ENCODE results near the gene MTNR1B. TPM values are rescaled to one million over a fixed set of nuclear protein-coding genes. Genes with fewer than 3 reads are reported as not detected.
A peak's percentile ranks its signal among the peaks of the same experiment; 100 is the strongest.

MTNR1B gene
- total RNA-seq, 1 experiment from 2014 or later: not detected

GRCh38 chr11:92977401-92977800 is 8.0 kb downstream of the MTNR1B start:
- DNase-seq (ENCODE audit: low read depth): no peak

GRCh38 chr11:92978271-92979111 is 9.0 kb downstream of the MTNR1B start:
- DNase-seq (ENCODE audit: low read depth): peak; percentile 88

- peak; percentile 97 for DNase-seq (ENCODE audit: low read depth)
Observed at GRCh38 chr11:92979176-92979575, 9.7 kb downstream of the MTNR1B start.

GRCh38 chr11:92980312-92980711 is 10.9 kb downstream of the MTNR1B start:
- peak; percentile 64 for DNase-seq (ENCODE audit: low read depth)

- no peak for DNase-seq (ENCODE audit: low read depth)
Observed at GRCh38 chr11:92981508-92982043, 12.1 kb downstream of the MTNR1B start.

GRCh38 chr11:92986585-92986984 is 17.1 kb downstream of the MTNR1B start:
- no peak for DNase-seq (ENCODE audit: low read depth)

GRCh38 chr11:92993004-92993403 is 23.6 kb downstream of the MTNR1B start:
- DNase-seq (ENCODE audit: low read depth): no peak

GRCh38 chr11:93000511-93001476 is 31.3 kb downstream of the MTNR1B start:
- DNase-seq (ENCODE audit: low read depth): peak; percentile 83

- DNase-seq (ENCODE audit: low read depth): no peak
Observed at GRCh38 chr11:93001806-93002205, 32.4 kb downstream of the MTNR1B start.

- DNase-seq (ENCODE audit: low read depth): no peak
Observed at GRCh38 chr11:93002380-93002779, 32.9 kb downstream of the MTNR1B start.

- DNase-seq (ENCODE audit: low read depth): peak; percentile 60
Observed at GRCh38 chr11:93005239-93005638, 35.8 kb downstream of the MTNR1B start.

GRCh38 chr11:93013646-93014045 is 44.2 kb downstream of the MTNR1B start:
- DNase-seq (ENCODE audit: low read depth): no peak

GRCh38 chr11:93016595-93016994 is 47.1 kb downstream of the MTNR1B start:
- no peak for DNase-seq (ENCODE audit: low read depth)

- DNase-seq (ENCODE audit: low read depth): peak; percentile 44
Observed at GRCh38 chr11:93017821-93018690, 48.6 kb downstream of the MTNR1B start.

GRCh38 chr11:93020248-93021046 is 51.0 kb downstream of the MTNR1B start:
- DNase-seq (ENCODE audit: low read depth): peak; percentile 80

- DNase-seq (ENCODE audit: low read depth): peak; percentile 45
Observed at GRCh38 chr11:93024369-93024768, 54.9 kb downstream of the MTNR1B start.

GRCh38 chr11:93025558-93026255 is 56.3 kb downstream of the MTNR1B start:
- no peak for DNase-seq (ENCODE audit: low read depth)

GRCh38 chr11:93028960-93029522 is 59.6 kb downstream of the MTNR1B start:
- no peak for DNase-seq (ENCODE audit: low read depth)

GRCh38 chr11:93031386-93031785 is 61.9 kb downstream of the MTNR1B start:
- peak; percentile 87 for DNase-seq (ENCODE audit: low read depth)

Measured in HT1080 (cell line).